SK-N-SH treated with all-trans-retinoic acid at 6 μM for 48 hours (cell line): ENCODE data around the gene DIRAS3.

Experiments
- CREB5 ChIP-seq: fragments of 250-450 bp; sonication (Bioruptor Pico); IDR thresholded peaks from 2 replicates; pipeline ENCODE4 v1.5.1; 2020; ENCODE audit warnings: low read depth, mild to moderate bottlenecking, moderate library complexity
- CSRNP3 ChIP-seq: fragments of 250-450 bp; sonication (Bioruptor Pico); IDR thresholded peaks from 2 replicates; pipeline ENCODE4 v1.5.1; 2021; ENCODE audit warnings: mild to moderate bottlenecking, moderate library complexity
- GLIS3 ChIP-seq: fragments of 250-450 bp; sonication (Bioruptor Pico); IDR thresholded peaks from 2 replicates; pipeline ENCODE4 v1.5.0; 2020; ENCODE audit warnings: mild to moderate bottlenecking, moderate library complexity
- PATZ1 ChIP-seq: fragments of 250-450 bp; sonication (Bioruptor Pico); IDR thresholded peaks from 2 replicates; pipeline ENCODE4 v1.8.0; 2020; ENCODE audit warnings: mild to moderate bottlenecking, moderate library complexity, borderline replicate concordance
- PPARA ChIP-seq: fragments of 250-450 bp; sonication (Bioruptor Pico); IDR thresholded peaks from 2 replicates; pipeline ENCODE4 v1.5.0; 2020; ENCODE audit warnings: mild to moderate bottlenecking, borderline replicate concordance
- RARB ChIP-seq: fragments of 250-450 bp; sonication (Bioruptor Pico); IDR thresholded peaks from 2 replicates; pipeline ENCODE4 v1.8.0; 2021; ENCODE audit warnings: mild to moderate bottlenecking, moderate library complexity
- TCF4 ChIP-seq: fragments of 250-450 bp; sonication (Bioruptor Pico); IDR thresholded peaks from 2 replicates; pipeline ENCODE4 v1.8.0; 2021; ENCODE audit warnings: mild to moderate bottlenecking, moderate library complexity, borderline replicate concordance
- ZFP30 ChIP-seq: fragments of 450-650 bp; formaldehyde crosslinking; IDR thresholded peaks from 2 replicates; pipeline ENCODE4 v1.5.0; 2022; ENCODE audit warnings: mild to moderate bottlenecking, moderate library complexity

GRCh38 chr1:68078647-68079046 lies 28.2 kb upstream of the DIRAS3 start:
- TF ChIP-seq PATZ1: no peak
- TF ChIP-seq PPARA: no peak
- no peak for TF ChIP-seq GLIS3
- TF ChIP-seq RARB (CRISPR knock-in tag): no peak
- TF ChIP-seq CREB5 (CRISPR knock-in tag): no peak
- no peak for TF ChIP-seq ZFP30 (CRISPR knock-in tag)
- no peak for TF ChIP-seq CSRNP3 (CRISPR knock-in tag)
- TF ChIP-seq TCF4: no peak
